Left ventricle myocardium superior (tissue), 1 donor: ENCODE data around the gene EEFSEC. TPM values are rescaled to one million over a fixed set of nuclear protein-coding genes. Genes with fewer than 3 reads are reported as not detected.

ENCODE experiments used
- ATAC-seq: fragments of 200-7000 bp; cut with Tn5 transposase; one replicate; pipeline ENCODE4 v1.9.1; 2020; ENCODE audit warnings: mild to moderate bottlenecking, moderate library complexity
- DNase-seq: peaks from one replicate; pipeline ENCODE4 v3.0.0-alpha.2; 2020
- intact Hi-C: fragments of 100-400 bp; cut with micrococcal nuclease; formaldehyde crosslinking; loops from one replicate; pipeline ENCODE4 v1.11.0; 2022
- total RNA-seq: library from RNA; stranded (reverse); fragmentation: NEBNext Ultra II Directional; extraction: Animal tissue kit (Norgen Biotek cat#: 25700); gene quantifications from one replicate; pipeline ENCODE4 v1.2.1, GENCODE V29; 2021
- donor health status: DM: no; HTN: yes; CAD: no; lungs with severe emphysema.

EEFSEC gene
- total RNA-seq, 1 donor from 2014 or later = 17.1 TPM

DNA sequence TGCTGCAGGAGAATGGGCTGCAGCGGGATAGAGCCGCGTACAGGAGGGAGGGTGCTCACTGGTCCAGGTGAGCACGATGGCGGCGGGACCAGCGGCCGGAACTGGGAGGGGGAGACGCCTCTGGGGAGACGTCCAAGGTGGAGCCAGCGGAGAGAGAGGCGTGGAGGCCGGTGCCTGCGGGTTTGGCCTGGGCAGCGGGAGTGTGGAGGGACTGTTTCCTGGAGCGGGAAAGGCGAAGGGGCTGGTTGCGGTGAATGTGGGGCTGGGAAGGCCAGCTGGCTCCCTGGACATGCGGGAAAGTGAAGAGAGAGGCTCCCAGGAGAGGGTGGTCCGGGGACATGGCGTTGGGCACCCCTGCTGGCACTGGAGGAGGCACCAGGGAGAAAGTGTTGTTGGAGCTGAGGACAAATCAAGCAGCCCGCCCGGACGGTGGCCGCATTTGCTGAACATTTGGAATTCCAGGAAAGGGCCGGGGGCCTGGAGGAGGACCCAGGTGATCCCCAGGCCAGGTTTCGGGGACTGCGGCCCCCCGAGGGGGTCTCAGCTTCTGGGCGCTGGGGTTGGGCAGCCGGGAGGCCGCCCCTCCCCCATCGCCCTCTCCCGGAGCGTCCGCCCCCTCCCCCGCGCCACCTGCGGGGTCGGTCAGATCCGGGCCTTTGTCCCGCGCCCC lies 279.2 kb downstream of the EEFSEC start:
- DNase-seq = no peak
- intact Hi-C loops = no loop called here
- ATAC-seq = no peak

DNA sequence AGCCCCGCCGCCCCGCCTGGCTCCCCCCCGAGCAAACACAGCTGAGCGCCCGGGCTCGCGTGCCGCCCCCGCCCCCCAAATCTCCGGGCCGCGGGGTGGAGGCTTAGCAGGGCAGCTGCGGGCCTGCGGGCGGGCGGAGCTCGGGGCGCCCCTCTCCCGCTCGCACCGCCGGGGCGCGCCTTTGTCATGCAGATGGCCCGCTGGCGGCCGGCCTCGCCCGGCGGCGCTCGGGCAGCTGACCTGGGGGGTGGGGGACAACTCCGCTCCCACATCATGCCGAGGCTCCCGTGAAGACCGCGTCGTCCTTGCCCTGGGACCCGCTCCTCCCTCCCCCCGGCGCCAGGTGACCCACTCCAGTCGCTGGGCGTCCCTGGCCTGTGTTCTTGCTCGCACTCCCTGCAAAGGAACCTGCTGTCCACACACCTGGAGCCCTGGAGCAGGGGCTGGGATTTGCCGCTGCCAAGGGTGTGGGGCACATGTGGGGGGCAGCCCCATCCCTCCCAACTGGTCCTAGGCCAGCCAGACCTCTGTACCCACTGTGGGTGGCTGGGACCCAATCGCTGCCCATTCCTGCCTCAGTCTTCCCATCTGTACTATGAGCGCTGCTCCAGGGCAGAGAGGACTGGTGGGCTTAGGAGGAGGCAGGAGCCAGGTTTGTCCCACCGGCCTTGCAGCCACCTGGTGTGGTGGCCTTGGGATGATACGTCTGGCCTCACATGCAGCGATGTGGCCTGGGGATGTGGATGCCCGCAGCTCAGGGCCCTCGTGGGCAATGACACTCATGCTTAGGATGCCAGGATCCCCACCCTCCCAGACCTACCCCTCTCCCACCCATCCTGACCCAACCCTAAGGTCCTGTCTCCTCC lies 279.9 kb downstream of the EEFSEC start:
- peak; percentile 50 for ATAC-seq
- DNase-seq = no peak
- intact Hi-C loops = no loop called here

- ATAC-seq (no peak), DNase-seq (no peak)
- intact Hi-C loops = no loop called here
Measured at GRCh38 chr3:128433837-128434165, 280.5 kb downstream of the EEFSEC start.

- no peak for DNase-seq
- intact Hi-C loops = no loop called here
- ATAC-seq = no peak
Measured at GRCh38 chr3:128434524-128434923, 281.2 kb downstream of the EEFSEC start.

GRCh38 chr3:128435058-128435457 lies 281.8 kb downstream of the EEFSEC start:
- no peak for DNase-seq
- intact Hi-C loops = no loop called here
- ATAC-seq = no peak

DNA sequence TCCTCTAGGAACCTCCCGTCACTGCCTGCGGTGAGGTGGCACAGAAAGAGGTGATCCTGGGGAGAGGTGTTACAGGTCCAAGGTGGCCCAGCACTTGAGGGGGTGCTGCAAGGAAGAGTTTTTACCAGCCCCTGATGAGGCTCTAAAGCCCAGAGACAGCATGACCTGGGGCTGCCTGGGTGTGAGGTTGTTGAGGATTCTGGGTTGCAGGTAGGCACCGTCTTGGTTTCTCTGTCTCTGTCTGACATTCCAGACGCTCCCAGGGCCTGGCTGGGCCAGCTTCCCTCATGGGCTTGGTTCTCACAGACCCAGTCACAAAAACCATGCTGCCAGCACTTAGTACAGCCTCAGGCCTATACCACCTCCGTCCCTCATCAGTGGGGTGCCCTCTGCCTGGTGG lies 282.3 kb downstream of the EEFSEC start:
- intact Hi-C loops = no loop called here
- DNase-seq = no peak
- no peak for ATAC-seq

DNA sequence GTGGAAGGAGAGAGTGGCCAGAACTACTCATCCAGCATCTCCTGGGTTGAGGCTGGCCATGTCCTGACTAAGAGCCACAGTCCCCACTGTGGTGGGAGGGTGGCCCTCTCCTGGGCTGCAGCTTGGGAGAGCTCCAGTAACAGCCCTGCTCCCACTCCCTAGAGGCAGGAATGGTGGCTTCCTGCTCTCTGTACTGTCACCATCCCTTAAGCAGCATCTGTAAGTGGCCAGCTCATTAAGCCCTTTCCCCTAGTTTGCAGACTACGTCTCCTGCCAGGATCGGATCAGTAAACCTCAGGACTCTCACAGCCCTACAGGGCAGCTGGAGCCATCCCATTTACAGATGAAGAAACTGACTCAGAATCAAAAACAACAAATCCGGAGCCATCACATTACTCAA lies 282.9 kb downstream of the EEFSEC start:
- intact Hi-C loops = no loop called here
- ATAC-seq (no peak), DNase-seq (no peak)

DNA sequence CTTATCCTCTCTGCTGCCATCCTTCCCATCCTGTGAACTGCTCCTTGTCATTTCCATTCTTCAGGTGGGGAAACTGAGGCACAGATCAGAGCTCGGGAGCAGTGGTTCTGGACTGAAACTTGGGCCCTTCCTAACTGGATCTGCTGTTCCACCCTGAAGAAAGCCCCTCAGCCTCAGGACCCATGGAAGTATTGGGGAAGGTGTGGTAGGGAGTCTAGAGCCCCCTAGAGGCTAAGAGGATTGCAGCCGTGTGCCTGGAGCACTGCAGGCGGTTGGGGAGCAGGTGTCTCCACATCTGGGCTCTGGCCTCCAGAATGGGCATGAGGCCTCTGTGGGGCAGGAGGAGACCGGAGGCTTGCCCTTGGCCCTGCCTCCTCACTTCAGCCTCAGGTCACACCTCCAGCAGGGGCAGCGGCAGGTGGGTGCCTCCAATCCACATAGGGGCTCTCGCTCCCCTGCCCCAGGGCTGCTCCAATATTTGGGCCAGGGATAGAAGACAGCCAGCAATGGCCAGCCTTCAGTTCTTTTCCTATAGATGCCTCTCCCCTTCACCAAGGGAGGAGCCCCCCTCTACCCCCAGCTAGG lies 285.3 kb downstream of the EEFSEC start:
- no peak for DNase-seq
- no peak for ATAC-seq
- intact Hi-C loops = no loop called here

DNA sequence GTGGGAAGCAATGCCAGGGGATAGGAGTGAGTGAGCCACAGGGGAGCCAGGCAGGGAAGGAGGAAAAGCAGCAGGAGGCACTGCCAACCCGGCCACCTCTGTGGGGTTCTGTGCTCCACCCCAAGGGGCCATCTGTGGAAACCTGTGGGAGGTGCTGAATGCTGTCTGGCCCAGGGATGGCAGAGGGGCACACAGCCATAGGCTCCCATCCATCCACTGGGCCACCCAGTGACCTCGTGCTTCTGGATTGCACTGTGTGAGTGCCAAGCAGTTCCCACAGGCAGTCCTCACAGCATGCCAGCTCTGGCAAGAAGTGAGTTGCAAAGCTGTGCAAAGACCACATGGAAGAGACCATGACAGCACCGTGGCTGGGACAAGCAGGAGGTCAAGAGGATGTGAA lies 285.9 kb downstream of the EEFSEC start:
- DNase-seq = no peak
- intact Hi-C loops = no loop called here
- ATAC-seq = no peak

- DNase-seq = no peak
- no peak for ATAC-seq
- intact Hi-C loops = no loop called here
Measured at GRCh38 chr3:128442070-128442469, 288.8 kb downstream of the EEFSEC start.

DNA sequence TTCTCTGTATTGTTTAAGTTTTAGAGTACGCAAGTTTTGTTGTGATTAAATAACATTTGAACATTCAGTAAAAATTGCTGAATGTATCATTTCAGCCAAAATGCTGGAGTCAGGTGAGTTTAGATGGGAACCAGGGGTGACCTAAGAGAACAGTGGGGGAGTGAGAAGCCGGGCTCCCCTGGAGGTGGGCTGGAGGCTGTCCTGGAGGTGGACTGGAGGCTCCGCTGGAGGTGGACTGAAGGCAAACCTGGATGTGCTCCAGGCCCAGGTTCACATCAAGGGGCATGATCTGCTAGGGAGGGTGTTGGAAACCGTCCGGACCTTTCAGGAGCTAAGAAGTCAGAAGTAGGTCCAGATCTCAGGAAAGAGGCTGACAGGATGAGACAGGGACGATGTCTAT lies 289.7 kb downstream of the EEFSEC start:
- DNase-seq (no peak), ATAC-seq (no peak)
- intact Hi-C loops = no loop called here

GRCh38 chr3:128443771-128444170 lies 290.5 kb downstream of the EEFSEC start:
- intact Hi-C loops = no loop called here
- ATAC-seq (no peak), DNase-seq (no peak)

DNA sequence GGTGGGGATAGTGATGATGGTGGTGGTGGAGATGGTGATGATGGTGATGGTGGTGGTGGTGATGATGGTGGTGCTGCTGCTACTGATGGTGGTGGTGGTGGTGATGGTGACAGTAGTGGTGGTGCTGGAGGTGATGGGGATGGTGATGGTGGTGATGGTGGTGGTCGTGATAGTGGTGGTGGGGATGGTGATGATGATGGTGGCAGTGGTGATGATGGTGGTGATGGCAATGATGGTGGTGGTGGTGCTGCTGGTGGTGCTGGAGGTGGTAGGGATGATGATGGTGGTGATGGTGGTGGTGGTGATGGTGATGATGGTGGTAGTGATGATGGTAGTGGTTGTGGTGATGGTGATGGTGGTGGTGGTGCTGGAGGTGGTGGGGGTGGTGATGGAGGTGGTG lies 292.1 kb downstream of the EEFSEC start:
- no peak for ATAC-seq
- intact Hi-C loops = no loop called here
- DNase-seq = no peak

GRCh38 chr3:128446821-128447220 lies 293.5 kb downstream of the EEFSEC start:
- intact Hi-C loops = no loop called here
- ATAC-seq (no peak), DNase-seq (no peak)

DNA sequence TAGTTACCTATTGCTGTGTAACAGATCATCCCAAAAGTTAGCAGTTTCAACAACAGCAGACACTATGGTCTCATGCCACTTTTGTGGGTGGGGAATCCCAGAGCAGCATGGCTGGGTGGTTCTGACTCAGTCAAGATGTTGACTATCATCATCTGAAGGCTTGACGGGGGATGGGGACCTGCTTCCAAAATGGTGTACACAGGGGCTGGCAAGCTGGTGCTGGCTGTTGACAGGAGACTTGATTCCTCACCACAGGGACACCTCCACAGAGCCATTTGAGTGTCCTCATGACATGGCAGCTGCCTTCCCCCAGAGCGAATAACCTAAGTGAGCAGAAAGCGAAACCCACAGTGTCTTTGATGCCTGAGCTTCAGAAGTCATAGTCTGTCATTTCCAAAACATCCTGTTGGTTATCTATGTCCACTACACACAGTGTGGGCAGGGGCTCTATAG lies 294.3 kb downstream of the EEFSEC start:
- ATAC-seq (no peak), DNase-seq (no peak)
- intact Hi-C loops = no loop called here

GRCh38 chr3:128448491-128448890 lies 295.2 kb downstream of the EEFSEC start:
- DNase-seq (no peak), ATAC-seq (no peak)
- intact Hi-C loops = no loop called here

DNA sequence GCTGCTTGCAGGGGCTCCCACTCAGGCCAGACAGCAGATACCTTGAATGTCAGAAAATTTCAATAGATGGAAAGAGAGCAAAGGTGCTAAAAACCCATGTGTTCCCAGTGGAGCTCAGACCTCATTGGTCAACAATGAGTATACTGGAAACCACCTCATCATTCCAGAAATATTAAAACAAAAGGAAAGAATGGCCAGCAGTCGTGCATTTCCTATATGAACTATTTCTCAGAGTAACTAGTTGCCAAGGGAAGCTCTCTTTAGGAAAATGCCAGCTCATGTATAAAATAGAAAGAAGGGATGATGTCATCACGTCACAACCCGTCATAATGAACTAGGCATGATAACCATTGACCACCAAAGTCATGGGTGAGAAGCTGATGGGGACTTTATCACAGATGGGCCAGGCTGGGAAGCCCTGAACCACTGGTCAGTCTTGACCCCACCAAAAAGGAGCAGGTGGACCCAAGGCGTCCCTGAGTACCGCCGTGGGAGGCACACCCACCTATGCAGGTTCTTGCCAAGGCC lies 295.9 kb downstream of the EEFSEC start:
- intact Hi-C loops = no loop called here
- ATAC-seq (no peak), DNase-seq (no peak)

DNA sequence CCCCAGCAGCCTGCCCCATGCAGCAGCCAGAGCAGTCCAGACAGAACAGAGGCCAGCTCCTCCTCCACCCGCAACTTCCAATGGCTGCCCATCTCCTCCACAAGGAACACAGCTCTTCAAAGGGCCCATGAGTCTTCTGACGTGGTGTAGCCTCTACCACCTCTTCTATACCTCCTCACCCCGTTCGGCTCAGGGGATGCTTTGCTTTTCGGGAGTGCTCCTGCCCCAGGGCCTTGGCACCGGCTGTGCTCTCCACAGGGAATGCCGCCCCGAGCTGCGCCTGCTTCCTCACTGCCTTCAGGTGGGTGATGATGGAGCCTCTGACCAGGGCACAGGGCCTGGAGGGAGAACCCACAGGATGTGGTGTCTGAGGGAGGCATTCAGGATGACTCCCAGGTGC lies 298.8 kb downstream of the EEFSEC start:
- ATAC-seq (no peak), DNase-seq (no peak)
- intact Hi-C loops = no loop called here

DNA sequence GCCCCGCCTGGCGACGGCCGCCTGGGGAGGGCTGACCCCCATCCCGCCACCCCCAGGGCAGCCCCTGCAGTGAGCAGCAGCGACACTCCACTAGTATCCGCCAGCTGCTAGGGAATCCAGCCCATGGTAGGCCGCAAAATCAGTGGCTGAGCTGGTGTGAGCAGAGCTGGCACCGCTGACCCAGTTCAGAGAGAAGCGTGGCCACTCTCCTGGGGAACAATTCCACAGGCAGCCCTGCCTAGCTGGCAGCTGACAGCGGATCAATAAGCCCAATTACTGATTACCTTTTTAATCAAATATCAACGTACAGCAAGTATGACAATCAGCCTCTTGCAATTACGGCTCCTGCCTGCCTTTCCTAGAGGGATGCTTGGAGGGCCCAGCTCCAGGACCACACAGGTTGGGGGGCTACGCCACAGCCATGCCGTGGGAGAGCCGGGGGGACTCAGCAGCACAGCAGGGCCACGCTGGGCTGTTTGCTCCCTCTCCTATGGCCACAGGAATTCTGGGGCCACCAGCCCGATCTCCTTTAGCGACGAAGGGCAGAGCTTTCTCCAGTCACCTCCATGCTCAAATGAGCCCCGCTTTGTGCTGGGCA lies 299.5 kb downstream of the EEFSEC start:
- DNase-seq = no peak
- intact Hi-C loops = no loop called here
- ATAC-seq = no peak
